ENCODE results near the gene TMEM108.

The TMEM108 gene

GRCh38 chr3:133300102-133300501 lies 261.9 kb downstream of the TMEM108 start:
- Histone ChIP-seq H3K27me3 (ENCODE audit: control insufficient read depth, insufficient read depth, low read length, poor library complexity, severe bottlenecking) (no peaks in the 10 kb centered on the region), H3K4me3 (ENCODE audit: insufficient read depth, low read depth, low read length) (no peak overlapping the region), H3K4me1 (ENCODE audit: control insufficient read depth, insufficient read depth, low read length) (peaks cover 8% of the 10 kb centered on the region), H3K36me3 (ENCODE audit: control insufficient read depth, insufficient read depth, low read length) (no peaks in the 10 kb centered on the region), H3K27ac (ENCODE audit: insufficient read depth, low read depth, low read length, poor library complexity, severe bottlenecking) (no peak overlapping the region), H3K9me3 (ENCODE audit: control insufficient read depth, low read length) (no peaks in the 10 kb centered on the region)
- 52 to 54% methylated on average over 4 of the region's 4 CpGs for WGBS, 2 experiments

DNA sequence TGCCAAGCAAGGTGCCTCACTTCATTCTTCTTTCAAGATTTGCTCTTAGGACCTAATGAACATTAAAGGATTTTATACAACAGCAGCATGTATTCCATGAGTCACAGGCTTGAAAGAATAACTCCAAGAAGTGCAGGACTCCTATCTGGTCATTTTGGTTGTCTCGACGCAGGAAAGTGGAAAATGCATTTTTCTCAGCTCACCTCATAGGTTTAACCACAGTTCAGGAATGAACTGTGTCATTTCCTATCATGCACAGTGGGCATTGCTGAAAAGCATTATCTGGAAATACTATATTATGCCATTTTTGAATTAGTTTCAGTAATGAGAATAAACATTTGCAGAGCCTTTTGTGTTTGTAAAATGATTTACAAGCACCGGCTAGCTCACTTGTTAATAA lies 263.0 kb downstream of the TMEM108 start:
- H3K27ac ChIP-seq (ENCODE audit: insufficient read depth, low read depth, low read length, poor library complexity, severe bottlenecking), result no peak overlapping the region
- WGBS, 2 experiments, result 96 to 98% methylated on average over 3 of the region's 3 CpGs

GRCh38 chr3:133301731-133302130 lies 263.5 kb downstream of the TMEM108 start:
- Histone ChIP-seq H3K9me3 (ENCODE audit: control insufficient read depth, low read length) (no peaks in the 10 kb centered on the region), H3K4me3 (ENCODE audit: insufficient read depth, low read depth, low read length) (no peak overlapping the region), H3K4me1 (ENCODE audit: control insufficient read depth, insufficient read depth, low read length) (peaks cover 8% of the 10 kb centered on the region), H3K27ac (ENCODE audit: insufficient read depth, low read depth, low read length, poor library complexity, severe bottlenecking) (no peak overlapping the region), H3K27me3 (ENCODE audit: control insufficient read depth, insufficient read depth, low read length, poor library complexity, severe bottlenecking) (no peaks in the 10 kb centered on the region), H3K36me3 (ENCODE audit: control insufficient read depth, insufficient read depth, low read length) (no peaks in the 10 kb centered on the region)

More for the DNA sequence above, 263.0 kb downstream of the TMEM108 start:
- H3K4me1 ChIP-seq (ENCODE audit: control insufficient read depth, insufficient read depth, low read length), result peaks cover 8% of the 10 kb centered on the region
- no peaks in the 10 kb centered on the region for H3K36me3 ChIP-seq (ENCODE audit: control insufficient read depth, insufficient read depth, low read length)
- no peaks in the 10 kb centered on the region for H3K9me3 ChIP-seq (ENCODE audit: control insufficient read depth, low read length)
- H3K27me3 ChIP-seq (ENCODE audit: control insufficient read depth, insufficient read depth, low read length, poor library complexity, severe bottlenecking), result no peaks in the 10 kb centered on the region
- no peak overlapping the region for H3K4me3 ChIP-seq (ENCODE audit: insufficient read depth, low read depth, low read length)

- H3K36me3 ChIP-seq (ENCODE audit: control insufficient read depth, insufficient read depth, low read length), result no peaks in the 10 kb centered on the region
Measured at GRCh38 chr3:133303430-133303829, 265.2 kb downstream of the TMEM108 start.

GRCh38 chr3:133317866-133318265 lies 279.7 kb downstream of the TMEM108 start:
- Histone ChIP-seq H3K9me3 (ENCODE audit: control insufficient read depth, low read length) (no peaks in the 10 kb centered on the region), H3K4me3 (ENCODE audit: insufficient read depth, low read depth, low read length) (no peak overlapping the region), H3K27ac (ENCODE audit: insufficient read depth, low read depth, low read length, poor library complexity, severe bottlenecking) (no peak overlapping the region), H3K27me3 (ENCODE audit: control insufficient read depth, insufficient read depth, low read length, poor library complexity, severe bottlenecking) (no peaks in the 10 kb centered on the region), H3K4me1 (ENCODE audit: control insufficient read depth, insufficient read depth, low read length) (no peaks in the 10 kb centered on the region), H3K36me3 (ENCODE audit: control insufficient read depth, insufficient read depth, low read length) (no peaks in the 10 kb centered on the region)
- 83 to 100% methylated on average over 1 of the region's 1 CpG for WGBS, 2 experiments

More at GRCh38 chr3:133303430-133303829, 265.2 kb downstream of the TMEM108 start:
- no CpG with 5 or more reads among the region's 1 CpG for WGBS, 2 experiments
- H3K9me3 ChIP-seq (ENCODE audit: control insufficient read depth, low read length), result no peaks in the 10 kb centered on the region
- H3K4me1 ChIP-seq (ENCODE audit: control insufficient read depth, insufficient read depth, low read length), result peaks cover 8% of the 10 kb centered on the region
- H3K27me3 ChIP-seq (ENCODE audit: control insufficient read depth, insufficient read depth, low read length, poor library complexity, severe bottlenecking), result no peaks in the 10 kb centered on the region
- H3K4me3 ChIP-seq (ENCODE audit: insufficient read depth, low read depth, low read length), result no peak overlapping the region
- H3K27ac ChIP-seq (ENCODE audit: insufficient read depth, low read depth, low read length, poor library complexity, severe bottlenecking), result no peak overlapping the region

DNA sequence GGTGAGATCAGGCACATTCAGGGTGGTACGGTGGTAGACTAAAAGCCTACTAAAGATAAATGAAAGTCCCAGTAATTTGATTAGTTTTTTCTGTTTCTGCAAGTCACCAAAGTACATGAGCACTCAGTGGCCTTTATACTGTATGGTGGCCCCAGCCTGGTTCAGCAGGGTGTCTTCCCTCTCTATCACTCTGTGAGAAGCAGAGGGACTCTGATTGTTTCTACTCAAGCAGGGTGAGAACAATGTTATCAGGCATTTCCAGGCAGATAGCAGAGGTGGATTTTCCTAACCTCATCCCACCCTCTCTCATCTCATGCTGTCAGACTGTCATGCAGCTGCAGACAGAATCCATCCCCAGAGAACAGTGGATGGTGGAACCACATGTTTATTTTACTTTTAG lies 290.2 kb downstream of the TMEM108 start:
- H3K4me3 ChIP-seq (ENCODE audit: insufficient read depth, low read depth, low read length), result no peak overlapping the region
- no peaks in the 10 kb centered on the region for H3K9me3 ChIP-seq (ENCODE audit: control insufficient read depth, low read length)
- no peaks in the 10 kb centered on the region for H3K27me3 ChIP-seq (ENCODE audit: control insufficient read depth, insufficient read depth, low read length, poor library complexity, severe bottlenecking)
- 93 to 100% methylated on average over 1 of the region's 1 CpG for WGBS, 2 experiments
- H3K36me3 ChIP-seq (ENCODE audit: control insufficient read depth, insufficient read depth, low read length), result no peaks in the 10 kb centered on the region
- H3K4me1 ChIP-seq (ENCODE audit: control insufficient read depth, insufficient read depth, low read length), result peaks cover 28% of the 10 kb centered on the region
- no peak overlapping the region for H3K27ac ChIP-seq (ENCODE audit: insufficient read depth, low read depth, low read length, poor library complexity, severe bottlenecking)

DNA sequence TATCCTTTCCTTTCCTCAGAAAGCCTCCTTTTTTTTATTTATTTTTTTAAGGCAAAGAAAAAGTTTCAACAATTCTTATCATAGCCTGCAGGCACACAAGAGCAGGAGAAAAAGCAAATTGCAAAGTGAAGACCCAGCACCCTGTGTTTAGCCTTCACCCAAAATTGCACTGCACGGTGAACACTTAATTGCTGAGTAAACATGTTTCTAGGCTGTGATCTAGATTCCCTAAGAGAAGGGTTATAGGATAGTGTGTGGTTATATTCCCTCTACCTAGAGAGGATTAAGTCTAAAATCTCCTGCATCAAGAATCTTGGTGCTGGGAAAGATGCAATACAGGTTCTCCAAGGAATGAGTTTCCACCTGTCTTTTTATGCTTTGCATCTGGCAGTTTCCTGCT lies 291.4 kb downstream of the TMEM108 start:
- H3K4me3 ChIP-seq (ENCODE audit: insufficient read depth, low read depth, low read length), result no peak overlapping the region
- H3K36me3 ChIP-seq (ENCODE audit: control insufficient read depth, insufficient read depth, low read length), result no peaks in the 10 kb centered on the region
- 83 to 92% methylated on average over 1 of the region's 1 CpG for WGBS, 2 experiments
- no peak overlapping the region for H3K27ac ChIP-seq (ENCODE audit: insufficient read depth, low read depth, low read length, poor library complexity, severe bottlenecking)
- H3K9me3 ChIP-seq (ENCODE audit: control insufficient read depth, low read length), result no peaks in the 10 kb centered on the region
- H3K4me1 ChIP-seq (ENCODE audit: control insufficient read depth, insufficient read depth, low read length), result peaks cover 28% of the 10 kb centered on the region
- H3K27me3 ChIP-seq (ENCODE audit: control insufficient read depth, insufficient read depth, low read length, poor library complexity, severe bottlenecking), result no peaks in the 10 kb centered on the region

DNA sequence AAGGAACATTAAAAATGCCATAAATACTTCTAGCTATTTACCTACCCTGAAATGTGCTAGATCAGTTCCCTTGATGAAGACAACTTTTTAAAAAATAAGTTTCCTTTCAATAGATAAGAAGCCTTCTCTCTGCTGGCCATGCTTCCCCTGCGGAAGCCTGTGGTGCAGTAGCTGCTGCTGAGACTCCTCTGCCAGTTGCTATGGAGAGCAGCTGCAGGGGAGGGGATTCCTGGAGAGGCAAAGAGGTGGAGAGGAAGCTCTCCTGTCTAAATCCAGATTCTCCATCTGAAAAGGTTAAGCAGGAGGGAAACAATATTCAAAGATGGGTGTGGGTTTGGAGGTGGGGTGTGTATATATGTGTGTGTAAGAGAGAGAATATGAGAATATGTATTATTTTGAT lies 291.9 kb downstream of the TMEM108 start:
- peaks cover 28% of the 10 kb centered on the region for H3K4me1 ChIP-seq (ENCODE audit: control insufficient read depth, insufficient read depth, low read length)
- H3K36me3 ChIP-seq (ENCODE audit: control insufficient read depth, insufficient read depth, low read length), result no peaks in the 10 kb centered on the region
- H3K27ac ChIP-seq (ENCODE audit: insufficient read depth, low read depth, low read length, poor library complexity, severe bottlenecking), result no peak overlapping the region
- no peaks in the 10 kb centered on the region for H3K9me3 ChIP-seq (ENCODE audit: control insufficient read depth, low read length)
- no peak overlapping the region for H3K4me3 ChIP-seq (ENCODE audit: insufficient read depth, low read depth, low read length)
- H3K27me3 ChIP-seq (ENCODE audit: control insufficient read depth, insufficient read depth, low read length, poor library complexity, severe bottlenecking), result no peaks in the 10 kb centered on the region
- 6 to 13% methylated on average over 1 of the region's 1 CpG for WGBS, 2 experiments

GRCh38 chr3:133330522-133330921 lies 292.3 kb downstream of the TMEM108 start:
- H3K27me3 ChIP-seq (ENCODE audit: control insufficient read depth, insufficient read depth, low read length, poor library complexity, severe bottlenecking), result no peaks in the 10 kb centered on the region
- H3K9me3 ChIP-seq (ENCODE audit: control insufficient read depth, low read length), result no peaks in the 10 kb centered on the region
- peaks cover 28% of the 10 kb centered on the region for H3K4me1 ChIP-seq (ENCODE audit: control insufficient read depth, insufficient read depth, low read length)
- H3K36me3 ChIP-seq (ENCODE audit: control insufficient read depth, insufficient read depth, low read length), result no peaks in the 10 kb centered on the region
- H3K27ac ChIP-seq (ENCODE audit: insufficient read depth, low read depth, low read length, poor library complexity, severe bottlenecking), result no peak overlapping the region
- no peak overlapping the region for H3K4me3 ChIP-seq (ENCODE audit: insufficient read depth, low read depth, low read length)

GRCh38 chr3:133354721-133355120 lies 316.5 kb downstream of the TMEM108 start:
- no peak overlapping the region for H3K27ac ChIP-seq (ENCODE audit: insufficient read depth, low read depth, low read length, poor library complexity, severe bottlenecking)
- H3K4me3 ChIP-seq (ENCODE audit: insufficient read depth, low read depth, low read length), result no peak overlapping the region
- H3K36me3 ChIP-seq (ENCODE audit: control insufficient read depth, insufficient read depth, low read length), result no peaks in the 10 kb centered on the region
- H3K4me1 ChIP-seq (ENCODE audit: control insufficient read depth, insufficient read depth, low read length), result peaks cover 5% of the 10 kb centered on the region
- H3K9me3 ChIP-seq (ENCODE audit: control insufficient read depth, low read length), result no peaks in the 10 kb centered on the region
- no peaks in the 10 kb centered on the region for H3K27me3 ChIP-seq (ENCODE audit: control insufficient read depth, insufficient read depth, low read length, poor library complexity, severe bottlenecking)
- 95 to 97% methylated on average over 3 to 4 of the region's 4 CpGs for WGBS, 2 experiments

GRCh38 chr3:133360476-133360875 lies 322.3 kb downstream of the TMEM108 start:
- Histone ChIP-seq H3K36me3 (ENCODE audit: control insufficient read depth, insufficient read depth, low read length) (no peaks in the 10 kb centered on the region), H3K4me3 (ENCODE audit: insufficient read depth, low read depth, low read length) (no peak overlapping the region), H3K4me1 (ENCODE audit: control insufficient read depth, insufficient read depth, low read length) (peaks cover 10% of the 10 kb centered on the region), H3K9me3 (ENCODE audit: control insufficient read depth, low read length) (no peaks in the 10 kb centered on the region), H3K27me3 (ENCODE audit: control insufficient read depth, insufficient read depth, low read length, poor library complexity, severe bottlenecking) (no peaks in the 10 kb centered on the region), H3K27ac (ENCODE audit: insufficient read depth, low read depth, low read length, poor library complexity, severe bottlenecking) (no peak overlapping the region)
- 89 to 93% methylated on average over 2 of the region's 2 CpGs for WGBS, 2 experiments

Measured in ectodermal cell (in vitro differentiated cells).